Stimulated activated naive CD8-positive, alpha-beta T cell treated with anti-CD3 and anti-CD28 coated beads, Interleukin-15, Interleukin-2, amounts not matched to agents 100 U/mL and 50 U/mL, for 24 hours (primary cell): ENCODE measurements around the gene RHOC.

ENCODE experiments used
- ATAC-seq: fragments of 150-1000 bp; cut with Tn5 transposase; one replicate; pipeline ENCODE4 v1.10.0; 2021
- DNase-seq: peaks from one replicate; pipeline ENCODE4 v3.0.0; 2021

RHOC gene

GRCh38 chr1:112717263-112717873, 10.4 kb upstream of the RHOC start:
- DNase-seq (no peak), ATAC-seq (no peak)

- ATAC-seq = peak; percentile 53
- DNase-seq = peak; percentile 88
These were observed 9.3 kb upstream of the RHOC start for GRCh38 chr1:112716133-112716720.

DNA sequence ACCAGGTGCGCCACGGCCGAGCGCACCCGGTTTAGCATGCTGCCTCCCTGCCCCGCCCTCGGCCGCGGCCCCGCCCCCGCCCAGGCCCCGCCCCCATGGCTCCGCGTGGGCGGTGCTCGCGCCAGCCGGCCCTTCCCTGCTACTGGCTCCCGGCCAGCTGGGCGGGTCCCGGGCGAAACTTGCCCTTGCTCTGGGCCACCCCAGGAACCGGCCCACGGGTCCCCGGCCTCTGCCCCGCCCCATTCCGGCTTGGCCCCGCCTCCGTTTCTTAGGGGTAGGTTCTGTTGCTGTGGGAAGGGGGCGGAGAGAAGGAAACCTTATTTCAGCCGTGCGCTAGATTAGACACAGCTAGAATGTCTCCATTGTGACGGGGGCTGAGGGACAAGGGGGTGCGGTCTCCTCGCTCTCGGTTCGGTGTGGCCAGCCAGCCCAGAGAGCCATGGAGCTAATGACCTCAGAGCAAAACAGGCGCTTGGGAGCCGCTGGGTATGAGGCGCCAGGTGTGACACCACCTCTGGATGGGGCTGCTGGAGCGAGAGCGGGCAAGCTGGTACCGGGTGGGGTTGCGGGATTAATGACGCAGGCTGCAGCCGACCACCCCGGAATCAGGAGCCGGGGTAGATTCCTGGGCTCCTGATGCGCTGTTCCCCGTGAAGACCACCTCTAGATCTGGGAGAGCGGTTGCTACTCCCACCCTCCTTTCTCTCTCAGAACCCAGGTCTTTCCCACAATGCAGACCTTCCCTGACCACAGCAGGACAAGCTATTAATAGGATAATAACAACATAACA, 8.5 kb upstream of the RHOC start, which contains the start of gene PPM1J:
TSS of gene PPM1J (minus strand) at position 69 of the 790 bp plus-strand sequence. CDS start at position 38, 31 bp downstream.
- peak; percentile 96 for DNase-seq
- peak; percentile 83 for ATAC-seq

- DNase-seq (peak; percentile 39), ATAC-seq (no peak)
These were observed 7.7 kb upstream of the RHOC start for GRCh38 chr1:112714313-112715263.

DNA sequence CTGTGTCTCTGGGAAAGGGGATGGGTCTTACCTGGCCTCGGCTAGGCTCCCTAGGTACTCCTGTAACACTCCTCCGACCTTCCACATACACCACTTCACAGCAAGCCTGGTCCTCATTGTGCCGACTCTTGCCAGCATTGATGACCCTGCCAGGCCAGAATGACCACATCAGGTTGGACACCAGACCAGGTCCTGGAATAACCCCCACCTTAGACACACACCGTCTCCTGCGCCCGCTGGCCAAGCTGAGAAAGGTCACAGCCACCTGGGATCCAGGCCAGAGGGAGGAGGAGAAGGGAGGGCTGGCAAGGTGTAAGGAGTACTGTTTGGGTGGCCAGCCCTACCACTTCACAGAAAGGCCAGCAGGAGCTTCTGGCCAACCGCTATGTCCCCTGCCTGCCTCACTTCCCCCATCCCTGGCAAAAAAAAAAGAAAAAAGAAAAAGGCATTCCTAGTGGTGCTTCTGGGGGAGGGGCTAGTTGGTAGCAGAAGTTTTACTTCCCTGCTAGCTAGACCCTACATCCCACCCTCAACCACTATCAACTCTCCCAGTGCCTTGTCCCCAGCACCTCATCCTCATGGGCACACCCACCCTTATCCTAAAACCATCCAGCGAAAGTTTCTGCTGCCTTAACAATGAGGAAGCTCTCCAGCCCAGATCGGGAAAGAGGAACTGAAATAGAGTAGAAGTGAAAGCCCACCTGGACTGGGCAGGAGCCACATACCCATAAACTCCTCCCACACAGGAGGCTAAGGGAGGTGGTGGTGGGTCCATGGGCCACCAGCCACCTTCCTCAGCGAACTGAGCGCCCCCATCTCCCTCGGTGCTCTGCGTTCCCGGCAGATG, 6.8 kb upstream of the RHOC start:
- DNase-seq = no peak
- no peak for ATAC-seq

DNA sequence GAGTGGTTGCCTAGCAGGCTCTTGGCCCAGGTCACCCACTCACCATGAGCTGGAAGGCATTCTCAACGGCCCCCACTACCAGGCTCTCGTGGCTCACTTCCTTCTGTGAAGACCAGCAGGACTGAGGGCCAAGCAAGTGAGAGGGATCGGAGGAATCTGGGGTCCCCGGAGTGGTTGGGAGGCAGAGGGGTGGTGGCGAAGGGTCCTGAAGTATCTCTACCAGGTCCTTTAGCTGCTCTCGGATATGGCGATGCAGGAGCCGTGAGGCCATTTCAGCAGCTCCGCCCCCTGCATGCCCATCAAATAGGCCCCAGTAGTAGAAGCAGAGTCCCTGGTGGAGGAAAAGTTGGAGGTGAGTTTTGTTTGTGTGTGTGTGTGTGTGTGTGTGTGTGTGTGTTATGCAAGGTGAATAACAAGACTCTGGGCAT, 5.8 kb upstream of the RHOC start:
- no peak for DNase-seq
- no peak for ATAC-seq

DNA sequence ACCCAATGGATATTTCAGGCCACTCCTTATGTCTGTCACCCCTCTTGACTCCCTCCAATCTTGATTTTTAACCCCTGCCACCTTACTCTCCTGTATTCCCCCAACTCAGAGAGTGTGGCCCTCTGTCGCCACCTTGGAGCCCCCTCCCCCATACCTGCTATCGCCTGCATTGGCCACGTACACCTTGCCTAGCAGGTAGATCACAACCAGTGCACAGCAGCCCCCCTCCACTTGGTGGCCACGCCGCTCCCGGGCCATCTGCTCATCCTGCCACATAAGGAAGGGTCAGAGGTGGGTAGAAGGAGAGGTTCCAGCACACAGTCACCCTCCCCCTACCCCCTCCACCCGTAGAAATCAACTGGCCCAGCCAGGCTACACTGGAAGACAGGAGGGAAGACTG, 5.3 kb upstream of the RHOC start:
- ATAC-seq = no peak
- DNase-seq = no peak

GRCh38 chr1:112711670-112712069, 4.7 kb upstream of the RHOC start:
- DNase-seq (no peak), ATAC-seq (no peak)

DNA sequence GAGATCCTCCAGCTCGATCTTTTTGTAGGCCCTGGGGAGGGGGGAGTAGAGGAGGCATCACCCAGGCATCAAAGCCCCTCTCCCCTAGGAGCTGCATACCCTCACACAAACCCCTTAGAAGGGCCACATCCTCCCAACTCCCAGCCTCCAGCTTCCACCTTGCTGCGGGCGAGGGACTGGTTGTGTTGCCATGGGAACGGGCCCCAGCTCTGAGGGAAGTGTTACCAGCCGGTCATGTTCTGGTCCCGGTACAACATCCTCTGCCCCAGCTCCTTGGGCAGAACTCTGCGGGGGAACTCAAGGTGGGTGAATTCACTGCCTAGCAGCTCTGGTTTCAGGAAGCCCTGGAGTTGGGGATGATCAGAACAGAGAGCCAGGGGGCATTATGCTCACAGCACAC, 4.1 kb upstream of the RHOC start:
- ATAC-seq = no peak
- DNase-seq = no peak

GRCh38 chr1:112710586-112710985, 3.7 kb upstream of the RHOC start:
- ATAC-seq (no peak), DNase-seq (no peak)

DNA sequence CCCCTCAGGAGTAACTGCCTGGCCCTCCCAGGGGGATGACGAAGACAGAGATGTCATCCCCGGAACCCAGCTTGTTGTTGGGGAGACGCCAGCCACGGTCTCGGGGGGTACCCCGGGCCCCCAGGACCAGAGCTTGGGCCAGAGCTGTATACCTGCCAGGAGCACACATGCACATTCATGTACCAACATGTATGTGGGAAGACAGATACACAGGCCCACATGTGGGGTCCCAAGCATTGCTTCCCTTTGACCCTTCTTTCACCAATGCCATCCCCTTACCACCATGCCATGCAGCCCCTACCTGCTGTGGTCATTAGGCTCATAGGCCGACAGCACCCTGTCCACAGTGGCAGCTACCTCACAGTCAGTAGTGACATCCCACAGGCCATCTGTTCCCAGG, 3.2 kb upstream of the RHOC start:
- ATAC-seq (no peak), DNase-seq (no peak)

- ATAC-seq (no peak), DNase-seq (no peak)
These were observed 1.6 kb upstream of the RHOC start for GRCh38 chr1:112708489-112708888.

DNA sequence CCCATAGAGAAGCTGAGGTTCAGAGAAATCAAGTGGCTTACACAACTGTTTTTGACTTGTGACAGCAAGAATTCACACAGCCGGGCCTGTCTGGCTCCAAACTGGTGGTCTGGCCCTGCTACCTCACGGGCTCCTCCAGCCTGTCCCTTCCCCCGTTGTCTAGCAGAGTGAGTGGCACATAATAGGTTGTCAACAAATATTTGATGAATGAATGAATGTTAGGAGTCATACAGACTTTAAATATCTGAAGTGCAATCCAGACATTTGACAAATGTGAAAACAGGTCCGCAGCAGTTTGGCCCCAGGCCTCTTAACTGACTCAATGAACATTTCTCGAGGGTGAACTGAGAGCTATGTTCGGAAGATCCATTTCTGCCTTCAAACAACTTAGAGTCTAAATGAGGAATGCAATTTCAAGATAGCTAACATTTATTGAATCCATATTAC, 1.1 kb upstream of the RHOC start:
- ATAC-seq (no peak), DNase-seq (no peak)

- peak; percentile 64 for ATAC-seq
- DNase-seq = peak; percentile 83
These were observed 484 bp upstream of the RHOC start for GRCh38 chr1:112707221-112708001.

DNA sequence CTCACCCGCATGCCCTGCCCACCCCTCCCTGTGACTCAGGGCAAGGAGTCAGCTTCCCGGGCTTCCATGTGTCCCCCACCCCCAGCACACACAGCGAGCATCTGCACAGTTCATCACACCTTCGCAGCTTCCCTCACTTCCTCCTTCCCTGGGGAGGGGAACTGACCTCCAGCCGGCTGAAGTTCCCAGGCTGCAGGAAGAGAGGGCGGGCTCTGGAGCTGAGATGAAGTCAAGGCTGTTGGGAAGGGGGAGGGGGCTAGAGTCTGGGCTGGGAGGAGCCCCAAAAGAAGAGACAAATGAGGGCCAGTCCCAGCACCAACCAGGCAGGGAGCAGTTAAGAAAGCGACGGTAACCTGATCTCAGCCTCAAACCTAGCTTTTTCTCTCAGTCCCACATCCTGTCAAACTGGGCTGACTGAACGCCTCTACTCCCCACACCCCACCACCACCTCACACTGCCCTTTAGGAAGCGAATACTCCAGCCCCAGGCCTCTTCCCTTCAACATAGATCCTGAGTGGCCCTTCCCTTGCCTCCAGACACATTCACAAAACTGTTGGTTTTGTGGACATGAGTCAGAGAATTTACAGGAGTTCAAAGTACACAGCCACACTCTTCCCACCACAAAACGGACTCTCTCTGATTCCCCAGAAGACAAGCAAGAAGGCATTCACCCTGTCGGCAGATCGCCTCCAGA, 1.8 kb downstream of the RHOC start:
- DNase-seq = peak; percentile 61
- peak; percentile 44 for ATAC-seq

DNA sequence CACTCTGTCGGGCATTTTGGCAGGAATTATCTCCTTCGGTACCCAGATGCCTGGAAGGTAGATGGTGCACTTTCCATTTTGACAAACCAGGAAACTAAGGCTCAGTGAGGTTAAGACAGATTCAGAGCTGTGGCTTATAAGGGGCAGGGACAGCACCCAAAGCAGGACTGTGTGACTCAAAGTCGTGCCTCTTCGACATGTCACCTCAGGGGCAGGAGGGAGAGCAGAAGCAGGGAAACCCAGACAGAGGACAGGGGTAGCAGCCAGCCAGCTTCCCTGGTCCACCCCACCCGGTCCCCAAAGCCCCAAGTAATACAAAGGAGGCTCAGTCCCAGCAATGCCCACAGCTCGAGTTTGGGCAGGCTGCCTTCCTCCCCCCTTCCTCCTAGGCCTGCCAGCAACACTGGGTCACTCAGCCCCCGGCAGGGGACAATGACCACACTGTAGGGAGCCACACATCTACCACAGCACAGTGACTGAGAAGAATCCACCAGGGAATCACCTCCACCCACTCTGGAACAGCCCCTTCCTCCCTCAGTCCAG, 2.5 kb downstream of the RHOC start:
- ATAC-seq (peak; percentile 69), DNase-seq (peak; percentile 60)

DNA sequence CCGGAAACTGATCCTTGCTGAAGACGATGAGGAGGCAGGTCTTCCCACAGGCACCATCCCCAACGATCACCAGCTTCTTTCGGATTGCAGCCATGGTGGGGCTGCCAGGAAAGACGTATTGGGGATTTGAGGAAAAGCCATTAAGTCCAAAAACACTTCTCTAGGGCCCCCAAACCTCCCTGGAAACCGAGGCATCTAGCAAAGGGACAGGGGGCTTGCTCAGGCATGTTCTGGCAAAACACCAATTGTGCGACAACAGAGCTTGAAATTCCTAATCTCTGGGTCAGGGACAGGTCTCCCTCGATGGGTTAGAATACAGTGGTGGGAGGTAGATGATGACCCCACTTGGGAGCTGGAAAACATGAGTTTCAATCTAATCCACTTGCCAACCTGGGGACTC, 3.2 kb downstream of the RHOC start:
- ATAC-seq (no peak), DNase-seq (no peak)

DNA sequence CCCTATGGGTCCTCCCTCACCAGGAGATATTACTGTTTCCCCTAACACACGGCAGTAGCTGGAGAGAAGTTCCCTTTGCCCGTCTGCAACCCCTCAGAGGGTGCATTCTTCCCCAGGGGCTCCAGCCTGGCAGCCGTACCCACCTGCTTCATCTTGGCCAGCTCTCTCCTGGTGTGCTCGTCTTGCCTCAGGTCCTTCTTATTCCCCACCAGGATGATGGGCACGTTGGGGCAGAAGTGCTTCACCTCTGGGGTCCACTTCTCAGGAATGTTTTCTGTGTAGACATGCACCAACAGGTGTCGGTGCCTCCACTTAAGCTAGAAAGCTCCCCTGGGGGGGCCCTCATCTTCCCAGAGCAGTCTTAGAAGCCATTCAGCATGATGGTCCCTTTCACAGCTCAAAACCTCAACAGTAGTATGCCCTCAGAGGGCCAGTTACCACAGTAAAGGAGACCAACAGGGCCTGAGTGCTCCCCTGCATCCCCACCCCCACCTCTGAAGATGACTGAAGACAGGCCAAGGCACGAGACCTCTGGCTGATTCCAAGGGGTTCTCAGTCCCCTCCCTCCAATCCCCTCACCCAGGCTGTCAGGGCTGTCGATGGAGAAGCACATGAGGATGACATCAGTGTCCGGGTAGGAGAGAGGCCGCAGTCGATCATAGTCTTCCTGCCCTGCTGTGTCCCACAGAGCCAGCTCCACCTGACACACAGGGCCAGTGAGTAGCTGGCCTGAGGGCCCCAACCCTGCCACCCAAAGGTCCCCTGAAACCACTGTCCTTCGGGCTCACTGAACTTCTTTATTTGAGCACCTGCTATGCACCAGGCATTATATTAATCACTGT, 4.3 kb downstream of the RHOC start:
- DNase-seq (no peak), ATAC-seq (no peak)

GRCh38 chr1:112702067-112702395, 4.9 kb downstream of the RHOC start:
- ATAC-seq = no peak
- DNase-seq = no peak
